ENCODE results near the gene FAF1.

FAF1 gene

DNA sequence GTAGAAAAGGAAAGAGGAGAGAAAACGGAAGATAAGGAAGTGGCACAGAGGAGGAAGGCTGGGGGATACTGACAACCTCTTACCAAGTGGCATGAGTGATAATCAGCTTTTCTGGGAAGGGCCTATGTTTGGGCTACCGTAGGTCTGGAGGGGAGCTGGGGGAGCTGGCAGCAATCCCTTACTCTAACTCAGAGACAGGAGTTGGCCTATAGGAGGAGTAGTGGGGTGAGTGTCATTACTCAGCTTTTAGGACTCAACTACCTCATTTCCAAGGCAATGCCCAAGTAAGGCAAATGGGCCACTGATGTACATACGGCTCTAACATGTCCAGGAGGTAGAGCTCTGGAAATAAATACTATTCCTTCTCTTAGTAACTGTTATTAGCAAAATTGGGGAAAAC lies 488.1 kb downstream of the FAF1 start:
- POLR2A ChIA-PET, result no interaction called here
- TF ChIP-seq CTCF (IDR thresholded peaks at IDR 0.05; ENCODE audit: control extremely low read depth, extremely low read depth, low read depth, missing control alignments), result no peak
- no peak for DNase-seq (ENCODE audit: extremely low spot score)
- CTCF ChIA-PET, result interaction anchor here (1.2 kb wide), 1 partner anchor 27 kb away, joined by 3 read pairs; no protein-coding TSS in a partner anchor

- no peak for TF ChIP-seq CTCF (IDR thresholded peaks at IDR 0.05; ENCODE audit: control extremely low read depth, extremely low read depth, low read depth, missing control alignments)
- ChIA-PET POLR2A (no interaction called here), CTCF (no interaction called here)
- DNase-seq (ENCODE audit: extremely low spot score), result no peak
These were observed 497.1 kb downstream of the FAF1 start for GRCh38 chr1:50462964-50463363.

DNA sequence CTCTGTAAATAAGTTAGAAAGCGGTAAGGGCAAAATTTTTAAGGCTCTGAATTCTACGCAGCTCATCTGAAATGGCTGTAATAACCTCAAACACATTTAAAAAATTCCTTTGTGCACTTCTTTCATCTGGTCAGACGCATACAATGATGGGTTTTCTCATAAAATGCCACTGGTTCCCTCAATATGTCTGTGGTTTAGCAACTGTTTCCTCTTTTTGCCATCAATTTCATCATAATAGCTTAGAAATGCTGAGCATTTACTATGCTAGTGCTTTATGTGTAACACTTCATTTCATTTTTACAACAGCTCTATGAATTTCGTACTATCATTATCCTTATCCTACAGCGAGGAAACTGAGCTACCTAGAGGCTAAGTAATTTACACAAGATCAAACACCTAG lies 501.6 kb downstream of the FAF1 start:
- ChIA-PET CTCF (interaction anchor here (0.8 to 1.2 kb wide), 3 partner anchors 13 to 44 kb away, joined by 3 read pairs; no protein-coding TSS in a partner anchor), POLR2A (no interaction called here)
- DNase-seq (ENCODE audit: extremely low spot score), result no peak
- no peak for TF ChIP-seq CTCF (IDR thresholded peaks at IDR 0.05; ENCODE audit: control extremely low read depth, extremely low read depth, low read depth, missing control alignments)

GRCh38 chr1:50454911-50455310 lies 505.2 kb downstream of the FAF1 start:
- ChIA-PET POLR2A (no interaction called here), CTCF (interaction anchor here (2.7 kb wide), 1 partner anchor 11 kb away, joined by 9 read pairs; no protein-coding TSS in a partner anchor)
- no peak for TF ChIP-seq CTCF (IDR thresholded peaks at IDR 0.05; ENCODE audit: control extremely low read depth, extremely low read depth, low read depth, missing control alignments)
- no peak for DNase-seq (ENCODE audit: extremely low spot score)

DNA sequence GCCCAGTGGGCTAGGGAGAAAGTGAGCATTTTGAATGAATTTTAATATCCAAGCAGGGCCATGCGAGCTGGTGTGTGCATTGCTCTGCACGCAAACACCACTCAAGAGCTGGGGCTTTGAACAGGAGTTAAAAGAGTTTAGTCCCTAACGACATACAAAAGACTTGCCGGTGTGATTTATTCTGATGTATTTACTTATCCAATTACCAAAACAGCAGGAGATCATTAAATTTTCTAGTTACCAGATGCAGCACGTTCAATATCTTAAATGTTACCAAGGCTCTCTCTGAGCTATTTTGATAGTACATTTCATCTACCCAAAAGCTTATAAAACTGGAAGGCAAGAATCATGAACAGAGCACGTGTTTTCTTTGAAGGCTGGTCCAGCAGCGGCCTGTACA lies 506.8 kb downstream of the FAF1 start:
- ChIA-PET POLR2A (no interaction called here), CTCF (interaction anchor here (0.6 to 2.7 kb wide), 3 partner anchors 12 to 1564 kb away, joined by 3 to 9 read pairs (median 4); no protein-coding TSS in a partner anchor)
- no peak for TF ChIP-seq CTCF (IDR thresholded peaks at IDR 0.05; ENCODE audit: control extremely low read depth, extremely low read depth, low read depth, missing control alignments)
- DNase-seq (ENCODE audit: extremely low spot score), result no peak

DNA sequence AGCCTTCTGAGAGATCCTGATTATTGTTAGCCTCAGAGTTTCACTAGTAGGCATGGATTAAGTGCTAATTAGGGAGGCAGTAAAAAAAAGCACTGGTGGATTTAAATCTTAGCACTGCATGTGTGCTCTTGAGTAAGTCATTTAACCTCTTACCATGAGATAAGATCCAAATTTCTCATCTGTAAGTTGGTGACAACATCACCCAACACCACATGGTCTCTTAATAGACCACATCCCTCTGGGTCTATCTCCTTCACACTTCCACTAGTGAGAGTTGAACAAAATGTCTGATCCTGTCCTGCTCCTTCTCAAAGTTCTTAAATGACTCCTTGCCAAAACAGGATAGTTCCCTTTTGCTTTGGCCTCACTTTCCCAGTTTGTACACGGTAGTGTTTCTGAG lies 507.4 kb downstream of the FAF1 start:
- ChIA-PET POLR2A (no interaction called here), CTCF (interaction anchor here (0.6 to 1.1 kb wide), 2 partner anchors 18 to 1565 kb away, joined by 3 to 4 read pairs; no protein-coding TSS in a partner anchor)
- no peak for TF ChIP-seq CTCF (IDR thresholded peaks at IDR 0.05; ENCODE audit: control extremely low read depth, extremely low read depth, low read depth, missing control alignments)
- no peak for DNase-seq (ENCODE audit: extremely low spot score)

Data from GM10248 (cell line).